HUES64 (cell line): ENCODE data around the gene PM20D1.
"Not testable (repeated sequence)": the region's sequence is repeated elsewhere in the genome, so short reads cannot be mapped to it uniquely, and the experiment has no call there.

Experiments used
- H3K27ac ChIP-seq: 2 replicates; pipeline ENCODE4 v1.7.0; 2013; ENCODE audit warnings: low read depth, low read length, inconsistent platforms
- H3K27me3 ChIP-seq: 2 replicates; pipeline ENCODE4 v1.6.1; 2013; ENCODE audit warnings: mild to moderate bottlenecking, low read length; ENCODE audit not compliant: insufficient read depth
- H3K36me3 ChIP-seq: 2 replicates; pipeline ENCODE4 v1.6.1; 2013; ENCODE audit warnings: mild to moderate bottlenecking, low read length; ENCODE audit not compliant: insufficient read depth
- H3K4me1 ChIP-seq: 2 replicates; pipeline ENCODE4 v1.6.1; 2013; ENCODE audit warnings: mild to moderate bottlenecking, low read length, moderate library complexity; ENCODE audit not compliant: insufficient read depth
- H3K4me3 ChIP-seq: 2 replicates; pipeline ENCODE4 v1.5.1; 2013; ENCODE audit warnings: mild to moderate bottlenecking, low read length, moderate library complexity
- H3K9ac ChIP-seq: 2 replicates; pipeline ENCODE4 v1.6.1; 2013; ENCODE audit warnings: mild to moderate bottlenecking, low read depth, low read length
- H3K9me3 ChIP-seq: 2 replicates; pipeline ENCODE4 v1.6.1; 2013; ENCODE audit warnings: low read depth, low read length; ENCODE audit not compliant: insufficient read depth
- WGBS: fragments of 150-250, 120-280 bp; methylation state at CpG from one replicate; pipeline ENCODE4 v1.1.7; 2013; ENCODE audit warnings: missing lambda C conversion rate; 5-methylcytosine and 5-hydroxymethylcytosine counted together

PM20D1 gene

GRCh38 chr1:205873148-205873547, 23.2 kb upstream of the PM20D1 start:
- not testable (repeated sequence) for H3K36me3 ChIP-seq, H3K9me3 ChIP-seq, H3K27me3 ChIP-seq, H3K4me1 ChIP-seq, H3K27ac ChIP-seq, H3K9ac ChIP-seq, H3K4me3 ChIP-seq

- Histone ChIP-seq H3K27me3 (no peaks in the 10 kb centered on the region), H3K9ac (0 out of 2 replicates have a peak overlapping the region, but pooled peaks have one; percentile 22), H3K4me3 (no peak overlapping the region), H3K9me3 (no peaks in the 10 kb centered on the region), H3K27ac (no peak overlapping the region), H3K36me3 (no peaks in the 10 kb centered on the region), H3K4me1 (peaks cover 8% of the 10 kb centered on the region; the same call in 1 of the 2 replicates)
- WGBS = 60% methylated on average over 2 of the region's 2 CpGs
These were observed 20.3 kb upstream of the PM20D1 start for GRCh38 chr1:205870236-205870635.

GRCh38 chr1:205861540-205861939, 11.6 kb upstream of the PM20D1 start:
- H3K4me1 ChIP-seq = no peaks in the 10 kb centered on the region
- no peaks in the 10 kb centered on the region for H3K27me3 ChIP-seq
- no peak overlapping the region for H3K9ac ChIP-seq
- H3K4me3 ChIP-seq = no peak overlapping the region
- no peak overlapping the region for H3K27ac ChIP-seq
- peaks cover 7% of the 10 kb centered on the region; the same call in 1 of the 2 replicates for H3K9me3 ChIP-seq
- WGBS = 100% methylated on average over 1 of the region's 2 CpGs
- no peaks in the 10 kb centered on the region for H3K36me3 ChIP-seq

- H3K36me3 ChIP-seq = peaks cover 3% of the 10 kb centered on the region; the same call in 1 of the 2 replicates
- no peaks in the 10 kb centered on the region for H3K4me1 ChIP-seq
- H3K9ac ChIP-seq = no peak overlapping the region
- 88% methylated on average over 6 of the region's 6 CpGs for WGBS
- H3K9me3 ChIP-seq = peaks cover 7% of the 10 kb centered on the region; the same call in 1 of the 2 replicates
- no peak overlapping the region for H3K4me3 ChIP-seq
- no peak overlapping the region for H3K27ac ChIP-seq
- no peaks in the 10 kb centered on the region for H3K27me3 ChIP-seq
These were observed 8.4 kb upstream of the PM20D1 start for GRCh38 chr1:205858141-205858961.

- peaks cover 12% of the 10 kb centered on the region for H3K9me3 ChIP-seq
- not testable (repeated sequence) for H3K27ac ChIP-seq, H3K4me1 ChIP-seq, H3K36me3 ChIP-seq, H3K27me3 ChIP-seq, H3K9ac ChIP-seq, H3K4me3 ChIP-seq
- 91% methylated on average over 2 of the region's 2 CpGs for WGBS
These were observed 7.6 kb upstream of the PM20D1 start for GRCh38 chr1:205857501-205857900.

- Histone ChIP-seq H3K27me3 (no peaks in the 10 kb centered on the region), H3K27ac (no peak overlapping the region), H3K4me1 (no peaks in the 10 kb centered on the region), H3K36me3 (peaks cover 3% of the 10 kb centered on the region; the same call in 1 of the 2 replicates), H3K9me3 (peaks cover 16% of the 10 kb centered on the region), H3K9ac (no peak overlapping the region), H3K4me3 (no peak overlapping the region)
These were observed 6.5 kb upstream of the PM20D1 start for GRCh38 chr1:205856433-205856832.

- H3K27me3 ChIP-seq = no peaks in the 10 kb centered on the region
- H3K27ac ChIP-seq = no peak overlapping the region
- peaks cover 9% of the 10 kb centered on the region for H3K9me3 ChIP-seq
- peaks cover 3% of the 10 kb centered on the region; the same call in 1 of the 2 replicates for H3K36me3 ChIP-seq
- no peak overlapping the region for H3K4me3 ChIP-seq
- no peaks in the 10 kb centered on the region for H3K4me1 ChIP-seq
- H3K9ac ChIP-seq = no peak overlapping the region
These were observed 3.0 kb upstream of the PM20D1 start for GRCh38 chr1:205852969-205853368.

GRCh38 chr1:205851993-205852392, 2.1 kb upstream of the PM20D1 start:
- Histone ChIP-seq H3K4me1 (no peaks in the 10 kb centered on the region), H3K36me3 (peaks cover 3% of the 10 kb centered on the region; the same call in 1 of the 2 replicates), H3K9me3 (peaks cover 9% of the 10 kb centered on the region), H3K27me3 (no peaks in the 10 kb centered on the region), H3K4me3 (no peak overlapping the region), H3K27ac (no peak overlapping the region), H3K9ac (no peak overlapping the region)
- WGBS = 95% methylated on average over 4 of the region's 4 CpGs

GRCh38 chr1:205843036-205843859, 6.7 kb downstream of the PM20D1 start:
- Histone ChIP-seq H3K4me1 (peaks cover 9% of the 10 kb centered on the region), H3K9me3 (no peaks in the 10 kb centered on the region), H3K36me3 (no peaks in the 10 kb centered on the region), H3K4me3 (no peak overlapping the region), H3K27ac (no peak overlapping the region), H3K27me3 (no peaks in the 10 kb centered on the region), H3K9ac (no peak overlapping the region)
- whole genome bisulfite sequencing = 95% methylated on average over 3 of the region's 3 CpGs

GRCh38 chr1:205842229-205842628, 7.7 kb downstream of the PM20D1 start:
- no peaks in the 10 kb centered on the region for H3K27me3 ChIP-seq
- H3K9ac ChIP-seq = no peak overlapping the region
- 94% methylated on average over 2 of the region's 2 CpGs for WGBS
- H3K4me3 ChIP-seq = no peak overlapping the region
- no peaks in the 10 kb centered on the region for H3K9me3 ChIP-seq
- no peak overlapping the region for H3K27ac ChIP-seq
- H3K4me1 ChIP-seq = peaks cover 9% of the 10 kb centered on the region
- H3K36me3 ChIP-seq = no peaks in the 10 kb centered on the region

GRCh38 chr1:205840146-205840923, 9.6 kb downstream of the PM20D1 start:
- 76% methylated on average over 4 of the region's 4 CpGs for WGBS
- no peaks in the 10 kb centered on the region for H3K9me3 ChIP-seq
- no peaks in the 10 kb centered on the region for H3K27me3 ChIP-seq
- H3K4me1 ChIP-seq = peaks cover 9% of the 10 kb centered on the region
- no peak overlapping the region for H3K9ac ChIP-seq
- no peak overlapping the region for H3K4me3 ChIP-seq
- no peaks in the 10 kb centered on the region for H3K36me3 ChIP-seq
- no peak overlapping the region for H3K27ac ChIP-seq
